Measurements from ENCODE around the gene FDXACB1.

Gene FDXACB1, protein sequence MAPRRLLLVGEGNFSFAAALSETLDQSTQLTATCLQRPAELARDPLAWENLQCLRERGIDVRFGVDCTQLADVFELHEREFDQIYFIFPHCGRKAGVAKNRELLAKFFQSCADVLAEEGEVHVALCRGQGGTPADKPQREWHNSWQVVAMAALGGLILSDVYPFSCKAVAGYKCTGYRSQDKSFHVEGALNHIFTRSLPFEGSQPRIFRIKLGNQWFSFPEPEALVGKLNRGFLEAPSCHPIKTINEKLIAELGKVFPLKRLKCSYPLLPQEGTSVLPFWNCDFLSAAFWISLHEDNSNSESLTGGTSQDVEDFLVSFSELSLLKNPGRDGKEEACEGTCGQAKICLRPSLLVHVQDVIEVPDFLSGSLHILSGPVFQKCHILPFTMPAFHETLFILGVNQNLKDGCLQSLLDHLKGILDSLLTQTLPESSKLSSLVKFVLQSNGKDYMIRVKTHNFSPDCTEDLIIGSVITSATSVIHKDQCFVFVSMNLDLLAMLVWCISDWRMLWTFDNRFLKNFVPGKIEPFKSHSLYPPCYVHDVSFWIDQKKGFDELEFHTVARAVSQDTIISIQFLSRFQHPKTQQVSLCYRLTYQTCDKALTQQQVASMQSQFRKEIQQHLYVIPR

GRCh38 chr11:111878849-111879636 is at the start of gene FDXACB1, which contains the start of gene CFAP68:
TSS of gene FDXACB1 (minus strand) at chr11:111879165. CDS start at chr11:111879132, 33 bp downstream.
TSS of gene CFAP68 (plus strand) at chr11:111879541. CDS start at chr11:111879561, 20 bp downstream.
- DNase-seq (ENCODE audit: low spot score) = peak; percentile 95

DNA sequence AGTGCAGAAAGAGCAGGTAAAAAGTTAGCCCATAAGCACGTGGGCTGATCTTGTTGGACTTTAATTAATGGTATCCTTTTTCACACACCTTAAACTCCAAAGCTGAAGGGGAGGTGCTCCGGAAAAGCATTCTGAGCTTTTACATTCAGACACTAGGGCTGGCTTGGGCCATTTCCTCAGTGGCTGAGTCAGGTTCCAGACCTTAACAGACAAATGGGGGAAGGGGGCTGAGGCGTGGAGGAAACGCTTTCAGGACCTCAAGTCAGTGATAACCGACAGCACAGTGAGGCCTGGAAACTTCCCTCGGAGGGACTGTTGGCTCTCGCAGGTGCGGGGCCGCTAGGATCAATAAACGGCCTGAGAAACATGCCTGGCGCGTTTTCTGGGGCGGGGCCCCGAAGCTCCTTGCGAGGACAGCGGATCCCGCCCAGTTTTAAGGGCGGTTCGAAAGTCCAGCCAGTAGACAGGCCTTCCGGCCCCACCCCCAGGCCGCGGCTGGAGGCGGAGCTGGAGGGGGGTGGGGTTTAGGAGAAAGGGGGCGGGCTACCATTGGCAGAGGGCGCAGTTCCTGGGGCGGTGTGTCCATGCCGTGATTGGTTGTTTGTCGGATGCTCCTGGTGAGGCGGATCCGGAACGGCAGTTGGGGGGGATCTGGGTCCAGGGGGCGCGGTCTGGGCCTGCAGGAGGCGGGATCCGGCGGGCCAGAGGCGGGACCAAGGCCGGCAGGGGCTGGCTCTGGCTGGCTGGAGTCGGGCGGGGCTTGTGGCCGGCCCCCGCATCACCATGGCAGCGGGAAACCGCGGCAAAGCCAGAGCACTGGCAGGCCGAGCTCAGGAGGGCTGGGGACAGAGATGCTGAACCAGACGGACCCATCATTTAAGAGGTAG is 47.8 kb upstream of the FDXACB1 start:
- DNase-seq (ENCODE audit: low spot score) = peak; percentile 97

DNA sequence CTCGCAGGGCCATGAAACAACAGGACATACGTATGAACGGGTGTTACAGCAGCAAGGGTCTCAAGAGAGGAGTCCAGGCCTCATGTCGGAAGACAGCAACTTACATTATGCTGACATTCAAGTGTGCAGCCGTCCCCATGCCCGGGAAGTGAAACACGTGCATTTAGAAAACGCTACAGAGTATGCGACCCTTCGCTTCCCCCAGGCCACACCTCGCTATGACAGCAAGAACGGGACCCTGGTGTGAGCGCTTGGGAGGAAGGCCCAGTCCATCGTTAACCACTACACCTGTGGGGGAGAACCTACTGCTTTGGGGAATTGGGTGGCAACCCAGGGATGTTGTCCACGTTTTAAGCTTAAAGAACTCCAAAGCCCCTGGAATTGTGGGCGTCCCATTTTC is 47.0 kb upstream of the FDXACB1 start:
- no peak for DNase-seq (ENCODE audit: low spot score)

- DNase-seq (ENCODE audit: low spot score) = no peak
These were observed 45.0 kb upstream of the FDXACB1 start for GRCh38 chr11:111923951-111924350.

- DNase-seq (ENCODE audit: low spot score) = no peak
These were observed 44.4 kb upstream of the FDXACB1 start for GRCh38 chr11:111923351-111923788.

DNA sequence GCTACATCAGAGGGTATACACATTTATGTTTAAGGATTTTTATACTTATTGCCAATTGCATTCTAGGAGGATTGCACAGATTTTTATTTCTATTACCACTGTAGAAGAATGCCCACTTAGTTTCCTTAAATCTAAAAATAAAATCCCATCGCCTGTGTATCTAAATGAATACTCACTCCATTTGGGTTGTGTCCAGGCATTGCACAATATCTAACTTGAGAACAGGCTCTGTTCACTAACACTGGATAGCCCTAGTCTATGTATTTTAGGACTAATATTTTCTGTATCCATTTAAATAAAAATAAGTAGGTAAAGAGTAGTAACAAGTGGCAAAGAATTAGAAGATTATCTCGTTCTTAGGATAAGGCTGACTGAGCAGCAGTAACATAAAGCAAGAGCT is 43.8 kb upstream of the FDXACB1 start:
- DNase-seq (ENCODE audit: low spot score) = no peak

DNA sequence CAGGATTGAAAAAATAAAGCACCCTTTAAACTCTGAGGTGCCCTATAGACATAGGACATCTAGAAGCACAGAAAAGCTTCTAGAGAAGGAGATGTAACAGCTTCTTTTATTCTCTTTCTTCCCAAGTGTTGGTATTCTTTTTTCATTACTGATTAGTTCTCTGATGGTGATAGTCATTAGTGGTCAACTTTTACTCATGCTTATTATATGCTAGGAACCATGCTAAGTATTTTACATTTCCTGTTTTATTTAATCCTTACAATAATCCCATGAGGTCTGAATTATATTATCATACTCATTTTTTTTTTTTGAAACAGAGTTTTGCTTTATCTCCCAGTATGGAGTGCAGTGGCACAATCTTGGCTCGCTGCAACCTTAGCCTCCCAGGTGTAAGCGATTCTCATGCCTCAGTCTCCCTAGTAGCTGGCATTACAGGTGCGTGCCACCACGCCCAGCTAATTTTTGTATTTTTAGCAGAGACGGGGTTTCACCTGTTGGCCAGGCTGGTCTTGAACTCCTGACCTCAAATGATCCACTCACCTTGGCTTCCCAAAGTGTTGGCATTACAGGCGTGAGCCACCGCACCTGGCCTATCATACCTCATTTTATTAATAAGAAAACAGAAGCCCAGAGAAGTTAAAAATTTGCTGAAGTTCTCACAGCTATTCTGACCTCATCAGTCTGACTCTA is 42.7 kb upstream of the FDXACB1 start:
- no peak for DNase-seq (ENCODE audit: low spot score)

DNA sequence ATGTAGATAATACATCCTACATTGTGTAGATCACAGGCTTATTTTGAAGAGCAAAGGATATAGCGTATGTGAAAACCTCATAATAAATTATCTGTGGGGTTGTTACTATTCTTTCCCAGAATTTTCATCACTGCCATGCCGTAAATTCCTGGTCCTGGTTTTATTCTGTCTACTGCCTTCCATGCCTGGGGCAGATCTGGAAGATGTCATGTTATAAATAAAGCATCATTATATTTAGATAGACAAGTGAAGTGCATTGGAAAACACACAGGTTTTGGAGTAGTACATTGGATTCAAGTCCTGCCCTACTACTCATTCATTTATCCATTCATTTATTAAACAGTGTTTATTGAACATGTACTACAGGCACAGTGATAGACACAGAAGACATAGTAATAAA is 41.9 kb upstream of the FDXACB1 start:
- DNase-seq (ENCODE audit: low spot score) = no peak

DNA sequence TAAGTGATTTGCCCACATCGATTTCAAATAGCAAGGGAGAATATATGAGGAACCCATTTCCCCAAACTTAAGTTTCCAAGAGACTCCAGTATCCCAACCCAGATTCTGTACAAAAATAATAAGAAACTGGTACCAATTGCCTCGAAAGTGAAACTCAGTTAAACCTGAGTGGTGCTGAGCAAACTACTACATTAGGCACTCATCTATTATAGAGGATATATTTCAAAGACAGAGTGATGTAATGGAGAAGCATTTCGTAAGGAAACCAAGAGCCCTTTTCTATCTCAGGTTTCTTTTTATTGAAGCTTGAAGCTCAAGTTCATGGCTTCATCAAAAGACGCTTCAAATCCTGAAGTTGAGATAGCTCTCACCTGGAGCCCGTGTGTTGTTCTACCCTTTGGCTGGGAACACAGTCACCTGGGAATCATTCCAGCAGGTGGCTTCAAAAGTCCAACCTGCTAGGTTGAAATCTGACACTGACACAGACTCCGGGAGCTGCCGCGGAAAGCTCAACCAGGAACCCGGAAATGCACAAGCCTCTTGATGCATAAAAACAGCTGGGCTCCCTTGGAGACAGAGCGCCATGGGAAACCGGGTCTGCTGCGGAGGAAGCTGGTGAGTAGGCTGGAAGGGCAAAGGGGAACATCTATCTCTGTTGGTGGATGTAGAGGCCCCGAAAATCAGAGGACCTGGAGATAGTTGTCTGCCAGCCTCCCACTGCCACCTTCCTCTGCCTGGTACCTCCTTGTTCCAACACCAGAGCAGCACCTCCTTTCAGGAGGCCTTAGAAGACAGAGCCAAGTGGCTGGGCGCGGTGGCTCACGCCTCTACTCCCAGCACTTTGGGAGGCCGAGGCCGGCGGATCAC is 39.7 kb upstream of the FDXACB1 start, which contains the start of gene C11orf52:
TSS of gene C11orf52 (plus strand) at position 524 of the 867 bp plus-strand sequence. CDS start at position 584, 60 bp downstream.
- no peak for DNase-seq (ENCODE audit: low spot score)

- DNase-seq (ENCODE audit: low spot score) = no peak
These were observed 38.8 kb upstream of the FDXACB1 start for GRCh38 chr11:111917788-111918187.

DNA sequence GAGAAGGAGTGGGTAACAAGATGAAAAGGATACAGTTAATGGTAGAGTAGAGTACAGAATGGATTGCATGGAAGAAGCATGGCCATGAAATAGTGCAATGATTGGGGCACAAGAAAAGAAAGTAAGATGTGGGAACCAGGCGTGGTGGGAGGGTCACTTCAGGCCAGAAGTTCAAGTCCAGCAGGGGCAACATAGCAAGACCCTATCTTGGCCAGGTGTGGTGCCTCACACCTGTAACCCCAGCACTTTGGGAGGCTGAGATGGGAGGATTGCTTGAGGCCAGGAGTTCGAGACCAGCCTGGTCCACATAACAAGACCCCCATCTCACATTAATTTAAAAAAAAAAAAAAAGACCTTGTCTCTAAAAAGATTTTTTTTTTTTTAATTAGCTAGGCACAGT is 38.3 kb upstream of the FDXACB1 start:
- no peak for DNase-seq (ENCODE audit: low spot score)

DNA sequence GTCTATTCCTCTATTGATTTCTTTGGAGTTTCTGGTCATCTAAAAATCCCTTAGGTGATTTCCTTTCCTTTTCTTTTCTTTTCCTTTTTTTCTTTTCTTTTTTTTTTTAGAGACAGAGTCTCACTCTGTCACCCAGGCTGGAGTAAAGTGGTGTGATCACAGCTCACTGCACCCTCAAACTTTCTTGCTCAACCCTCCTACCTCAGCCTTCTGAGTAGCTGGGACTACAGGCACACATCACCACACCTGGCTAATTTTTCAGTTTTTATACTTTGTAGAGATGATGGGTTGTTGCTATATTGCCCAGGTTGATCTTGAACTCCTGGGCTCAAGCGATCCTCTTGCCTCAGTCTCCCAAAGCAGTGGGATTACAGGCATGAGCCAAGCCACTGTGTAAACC is 37.8 kb upstream of the FDXACB1 start:
- no peak for DNase-seq (ENCODE audit: low spot score)

DNA sequence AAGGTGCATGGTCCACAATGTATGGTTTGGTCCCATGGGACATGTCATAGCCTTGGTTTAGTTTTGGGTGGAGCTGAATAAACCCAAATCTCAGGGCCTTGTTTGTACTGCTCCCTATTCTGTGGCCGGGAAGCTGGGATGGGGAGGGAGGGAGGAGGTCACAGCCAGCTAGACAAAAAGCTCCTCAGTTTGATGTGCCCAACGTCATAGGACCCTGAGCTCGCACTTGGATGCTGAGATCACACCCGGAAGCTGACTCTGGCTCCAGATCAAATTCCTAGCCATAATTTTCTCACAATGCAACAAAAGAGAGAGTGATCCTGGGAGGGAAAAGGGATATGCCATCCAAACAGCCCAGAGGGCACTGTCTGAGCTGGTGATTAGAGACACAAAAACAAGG is 35.0 kb upstream of the FDXACB1 start:
- DNase-seq (ENCODE audit: low spot score) = no peak

DNA sequence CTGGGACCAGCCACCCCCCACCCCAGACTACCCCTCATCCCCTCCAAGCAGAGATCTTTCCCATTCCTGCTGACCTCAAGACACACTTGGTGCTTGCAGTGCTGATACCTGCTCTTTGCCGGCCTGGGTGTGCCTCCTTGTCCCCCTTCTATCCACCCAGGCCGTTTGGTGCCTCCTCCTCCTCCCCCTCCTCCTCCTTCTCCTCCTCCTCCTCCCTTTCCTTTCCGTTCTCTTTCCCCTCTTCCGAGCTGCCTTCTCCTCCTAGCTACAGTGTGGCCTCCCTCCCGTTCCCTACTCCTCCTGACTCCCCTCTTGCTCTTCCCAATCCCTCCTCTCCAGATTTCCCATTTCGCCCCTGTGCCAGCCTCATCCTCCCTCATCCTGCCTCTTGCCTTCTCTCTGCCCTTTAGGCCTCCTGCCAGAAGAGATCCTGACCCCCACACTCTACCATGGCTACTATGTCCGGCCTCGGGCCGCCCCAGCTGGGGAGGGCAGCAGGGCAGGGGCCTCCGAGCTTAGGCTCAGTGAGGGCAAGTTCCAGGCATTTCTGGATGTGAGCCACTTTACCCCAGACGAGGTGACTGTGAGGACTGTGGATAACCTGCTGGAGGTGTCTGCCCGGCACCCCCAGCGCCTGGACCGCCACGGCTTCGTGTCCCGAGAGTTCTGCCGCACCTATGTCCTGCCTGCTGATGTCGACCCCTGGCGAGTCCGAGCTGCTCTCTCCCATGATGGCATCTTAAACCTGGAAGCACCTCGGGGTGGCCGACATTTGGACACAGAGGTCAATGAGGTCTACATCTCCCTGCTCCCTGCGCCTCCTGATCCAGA is 34.3 kb upstream of the FDXACB1 start:
- DNase-seq (ENCODE audit: low spot score) = no peak

DNA sequence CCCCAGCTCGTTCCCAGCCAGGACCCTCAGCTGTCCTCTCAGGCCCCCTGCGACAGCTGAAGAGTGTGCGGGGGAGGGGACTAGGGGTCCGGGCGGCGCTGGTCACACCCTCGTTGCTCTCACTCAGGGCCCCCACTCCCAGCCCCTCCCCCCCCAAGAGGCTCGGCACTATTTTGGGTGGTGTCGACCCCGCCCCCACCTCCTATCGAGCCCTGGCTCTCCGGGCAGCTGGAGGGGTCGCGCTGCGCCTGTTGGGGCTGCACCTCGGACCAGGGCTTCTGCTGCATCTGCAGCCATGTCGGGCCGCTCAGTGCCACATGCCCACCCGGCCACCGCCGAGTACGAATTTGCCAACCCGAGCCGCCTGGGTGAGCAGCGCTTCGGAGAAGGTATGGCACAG is 33.6 kb upstream of the FDXACB1 start, which contains the start of gene HSPB2:
TSS of gene HSPB2 (plus strand) at position 200 of the 400 bp plus-strand sequence. CDS start at position 296, 96 bp downstream.
- DNase-seq (ENCODE audit: low spot score) = no peak

GRCh38 chr11:111911563-111912401 is 32.8 kb upstream of the FDXACB1 start, which contains the start of gene CRYAB:
TSS of gene CRYAB (minus strand) at chr11:111911770. CDS start at chr11:111911724, 46 bp downstream.
- no peak for DNase-seq (ENCODE audit: low spot score)

GRCh38 chr11:111910676-111911562 is 32.0 kb upstream of the FDXACB1 start:
- no peak for DNase-seq (ENCODE audit: low spot score)

Data from CD4-positive, alpha-beta T cell treated with Interleukin-2 at 100 ng/mL for 4 hours (primary cell).